DND-41 (cell line): Measurements from ENCODE around the gene PDE4D.

Experiments used
- ATAC-seq: fragments of 200-7000 bp; cut with Tn5 transposase; 3 replicates; pipeline ENCODE4 v1.9.1; 2021; ENCODE audit warnings: low read depth; ENCODE audit not compliant: insufficient read depth
- DNase-seq: peaks from one replicate; pipeline ENCODE4 v3.0.0-alpha.2; 2020
- H2AFZ ChIP-seq: 2 replicates; pipeline ENCODE4 v1.6.0; 2012; ENCODE audit warnings: low read depth, low read length
- H3K27ac ChIP-seq: 2 replicates; pipeline ENCODE4 v1.5.1; 2012; ENCODE audit warnings: low read length, inconsistent platforms
- H3K27me3 ChIP-seq: fragments of 200-600 bp; sonication (generic); 2 replicates; pipeline ENCODE4 v1.6.0; 2012; ENCODE audit warnings: low read length, mild to moderate bottlenecking, inconsistent platforms; ENCODE audit not compliant: insufficient read depth, poor library complexity
- H3K36me3 ChIP-seq: 2 replicates; pipeline ENCODE4 v1.5.1; 2012; ENCODE audit warnings: low read length, inconsistent platforms; ENCODE audit not compliant: insufficient read depth
- H3K4me1 ChIP-seq: 2 replicates; pipeline ENCODE4 v1.5.1; 2012; ENCODE audit warnings: mild to moderate bottlenecking, low read length; ENCODE audit not compliant: insufficient read depth
- H3K4me2 ChIP-seq: 2 replicates; pipeline ENCODE4 v1.6.0; 2012; ENCODE audit warnings: mild to moderate bottlenecking, moderate library complexity, low read length, inconsistent platforms; ENCODE audit not compliant: insufficient read depth
- H3K4me3 ChIP-seq, 2 experiments: fragments of 200-600 bp in 1 of 2; shearing (Covaris generic) in 1 of 2; 2 replicates each; pipeline ENCODE4 v1.5.1; 2012 to 2016; ENCODE audit warnings: inconsistent platforms in 2 of 2, low read length in 2 of 2, mild to moderate bottlenecking in 2 of 2, low read depth in 1 of 2, moderate library complexity in 1 of 2
- H3K79me2 ChIP-seq: 2 replicates; pipeline ENCODE4 v1.6.0; 2012; ENCODE audit warnings: low read length, inconsistent platforms; ENCODE audit not compliant: insufficient read depth
- H3K9ac ChIP-seq: 2 replicates; pipeline ENCODE4 v1.6.0; 2012; ENCODE audit warnings: low read depth, mild to moderate bottlenecking, inconsistent platforms, low read length, moderate library complexity
- H3K9me3 ChIP-seq: 2 replicates; pipeline ENCODE4 v1.5.1; 2012; ENCODE audit warnings: low read length, moderate library complexity, mild to moderate bottlenecking, inconsistent platforms; ENCODE audit not compliant: insufficient read depth, severe bottlenecking
- H4K20me1 ChIP-seq: 2 replicates; pipeline ENCODE4 v1.6.0; 2012; ENCODE audit warnings: low read length; ENCODE audit not compliant: insufficient read depth
- CTCF ChIP-seq: IDR thresholded peaks from 2 replicates; pipeline ENCODE4 v1.5.1; 2012; ENCODE audit warnings: borderline replicate concordance, low read length, moderate library complexity, mild to moderate bottlenecking; ENCODE audit not compliant: poor library complexity, severe bottlenecking; ENCODE audit errors: extremely low read depth
- EZH2 ChIP-seq: IDR thresholded peaks from 3 replicates; pipeline ENCODE4 v1.6.1; 2012; ENCODE audit warnings: borderline replicate concordance, low read depth, mild to moderate bottlenecking, moderate library complexity, low read length, inconsistent platforms; ENCODE audit not compliant: severe bottlenecking

The PDE4D gene

GRCh38 chr5:59152701-59153245 lies 740.8 kb downstream of the PDE4D start:
- no peaks in the 10 kb centered on the region for H3K79me2 ChIP-seq
- no peak overlapping the region for H3K9ac ChIP-seq
- H3K9me3 ChIP-seq = no peaks in the 10 kb centered on the region
- no peak overlapping the region for H3K4me3 ChIP-seq
- H3K27ac ChIP-seq = no peak overlapping the region
- no peaks in the 10 kb centered on the region for H3K27me3 ChIP-seq
- no peak overlapping the region for H3K4me2 ChIP-seq
- no peaks in the 10 kb centered on the region for H3K4me1 ChIP-seq
- ATAC-seq (peak; percentile 70), DNase-seq (no peak)
- TF ChIP-seq CTCF (no peak), EZH2 (no peak)
- H2AFZ ChIP-seq = no peak overlapping the region
- H3K36me3 ChIP-seq = no peaks in the 10 kb centered on the region
- no peaks in the 10 kb centered on the region for H4K20me1 ChIP-seq

- Histone ChIP-seq H2AFZ (no peak overlapping the region), H3K4me1 (no peaks in the 10 kb centered on the region; the same call in 1 of the 2 replicates), H3K4me3 (no peak overlapping the region), H4K20me1 (no peaks in the 10 kb centered on the region), H3K27me3 (no peaks in the 10 kb centered on the region), H3K27ac (no peak overlapping the region), H3K36me3 (no peaks in the 10 kb centered on the region), H3K4me2 (no peak overlapping the region), H3K9ac (no peak overlapping the region), H3K79me2 (no peaks in the 10 kb centered on the region), H3K9me3 (no peaks in the 10 kb centered on the region)
- DNase-seq (no peak), ATAC-seq (no peak)
- no peak for TF ChIP-seq CTCF
- TF ChIP-seq EZH2 = no peak
Measured at GRCh38 chr5:59151162-59151889, 742.2 kb downstream of the PDE4D start.

GRCh38 chr5:59149827-59150226 lies 743.7 kb downstream of the PDE4D start:
- H3K4me2 ChIP-seq = no peak overlapping the region
- H3K4me1 ChIP-seq = no peaks in the 10 kb centered on the region; the same call in 1 of the 2 replicates
- no peaks in the 10 kb centered on the region for H3K27me3 ChIP-seq
- no peak overlapping the region for H3K27ac ChIP-seq
- no peaks in the 10 kb centered on the region for H3K9me3 ChIP-seq
- no peak overlapping the region for H3K4me3 ChIP-seq
- TF ChIP-seq EZH2 (no peak), CTCF (no peak)
- no peaks in the 10 kb centered on the region for H3K79me2 ChIP-seq
- ATAC-seq (no peak), DNase-seq (no peak)
- no peak overlapping the region for H3K9ac ChIP-seq
- no peaks in the 10 kb centered on the region for H3K36me3 ChIP-seq
- H2AFZ ChIP-seq = no peak overlapping the region
- no peaks in the 10 kb centered on the region for H4K20me1 ChIP-seq
